ENCODE measurements around the gene RHOD. TPM values are rescaled to one million over a fixed set of nuclear protein-coding genes. Genes with fewer than 3 reads are reported as not detected.

Gene RHOD
- total and polyA plus RNA-seq, 9 of the 15 experiments (the other 6 are each of a cell fraction or from before 2014, with no cell fraction given), result not detected

DNA sequence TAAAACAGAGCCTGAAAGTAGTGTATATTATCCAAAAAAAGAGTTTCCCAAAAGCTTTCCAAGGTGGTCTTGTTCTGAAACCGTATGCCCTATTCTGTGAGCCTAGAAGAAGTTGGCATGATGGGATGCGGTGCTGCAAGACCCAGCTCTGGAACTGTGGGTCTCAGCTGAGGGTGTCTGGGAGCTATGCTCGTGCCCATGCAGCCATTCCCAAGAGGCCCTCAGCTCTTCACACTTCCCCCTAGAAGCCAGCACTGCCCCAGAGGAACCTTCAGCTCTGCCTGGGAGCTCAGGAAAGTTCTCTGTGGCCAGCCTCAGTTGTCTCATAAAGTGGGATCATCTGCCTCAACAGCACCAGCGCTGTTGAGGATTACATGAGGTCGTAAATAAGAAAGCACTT, 40.1 kb upstream of the RHOD start (continued):
- TF ChIP-seq, protein P1, sequence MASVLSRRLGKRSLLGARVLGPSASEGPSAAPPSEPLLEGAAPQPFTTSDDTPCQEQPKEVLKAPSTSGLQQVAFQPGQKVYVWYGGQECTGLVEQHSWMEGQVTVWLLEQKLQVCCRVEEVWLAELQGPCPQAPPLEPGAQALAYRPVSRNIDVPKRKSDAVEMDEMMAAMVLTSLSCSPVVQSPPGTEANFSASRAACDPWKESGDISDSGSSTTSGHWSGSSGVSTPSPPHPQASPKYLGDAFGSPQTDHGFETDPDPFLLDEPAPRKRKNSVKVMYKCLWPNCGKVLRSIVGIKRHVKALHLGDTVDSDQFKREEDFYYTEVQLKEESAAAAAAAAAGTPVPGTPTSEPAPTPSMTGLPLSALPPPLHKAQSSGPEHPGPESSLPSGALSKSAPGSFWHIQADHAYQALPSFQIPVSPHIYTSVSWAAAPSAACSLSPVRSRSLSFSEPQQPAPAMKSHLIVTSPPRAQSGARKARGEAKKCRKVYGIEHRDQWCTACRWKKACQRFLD (CRISPR knock-in tag; IDR thresholded peaks at IDR 0.05), result no peak
- TF ChIP-seq PURB (CRISPR knock-in tag; IDR thresholded peaks at IDR 0.05; ENCODE audit: low read depth) (no peak), GTF2E2 (tag; IDR thresholded peaks at IDR 0.05) (no peak), MIER1 (IDR thresholded peaks at IDR 0.05; ENCODE audit: low read depth) (no peak), CCAR2 (IDR thresholded peaks at IDR 0.05; ENCODE audit: low read depth, low read length) (no peak), ELF1 (tag; IDR thresholded peaks at IDR 0.05) (no peak)

DNA sequence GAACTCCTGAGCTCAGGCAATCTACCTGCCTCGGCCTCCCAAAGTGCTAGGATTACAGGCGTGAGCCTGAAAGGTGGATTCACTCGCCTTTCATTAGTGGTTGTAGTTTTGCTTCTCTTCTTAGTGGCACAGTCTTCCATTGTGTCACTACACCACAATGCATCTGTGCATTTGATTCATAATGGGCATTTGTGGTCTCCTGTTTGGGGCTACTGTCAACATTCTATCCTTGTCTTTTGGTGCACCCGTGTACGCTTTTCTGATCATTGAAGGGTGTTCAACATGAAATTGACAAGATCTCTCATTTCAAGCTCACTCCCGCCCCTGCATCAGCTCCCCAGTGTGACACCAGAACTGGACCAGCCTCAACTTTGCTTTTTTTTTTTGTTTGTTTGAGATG, 35.7 kb upstream of the RHOD start:
- DNase-seq (ENCODE audit: extremely low read depth in 1 of 4, low spot score in 3 of 4), result no peak
- peaks cover 4 to 8% of the 10 kb centered on the region in 2 experiments; a peak in 1 of 5 replicates for H3K27me3 ChIP-seq (ENCODE audit: control insufficient read depth in 2 of 2, insufficient read depth in 2 of 2, low read length in 2 of 2)
- CTCF ChIA-PET (ENCODE audit: low intra/inter-chr PET ratio), result no interaction called here

More for the DNA sequence above, 35.7 kb upstream of the RHOD start:
- intact Hi-C loops (cut with micrococcal nuclease), result no loop called here
- Histone ChIP-seq H3K4me1 (replicated peaks in 1 of 2; ENCODE audit: control insufficient read depth in 2 of 2, insufficient read depth in 2 of 2, low read length in 2 of 2) (peaks cover 0 to 18% of the 10 kb centered on the region in 2 experiments; a peak in 2 of 5 replicates), H3K9me3 (replicated peaks; ENCODE audit: control insufficient read depth, insufficient read depth, low read depth, low read length) (no peaks in the 10 kb centered on the region), H3K4me3 (no peak overlapping the region), H3K79me2 (ENCODE audit: control insufficient read depth, insufficient read depth, low read length) (no peaks in the 10 kb centered on the region), H4K20me1 (replicated peaks; ENCODE audit: control insufficient read depth, insufficient read depth, low read length) (no peaks in the 10 kb centered on the region), H3K27ac (ENCODE audit: extremely low read depth, low read depth, low read length) (no peak overlapping the region), H3K9me1 (ENCODE audit: control insufficient read depth, insufficient read depth, low read length) (no peaks in the 10 kb centered on the region), H3K36me3 (ENCODE audit: control insufficient read depth, insufficient read depth, low read length) (no peaks in the 10 kb centered on the region), H2AFZ (ENCODE audit: low read depth, low read length) (peak overlapping the region; percentile 31; the same call in 1 of the 2 replicates), H3K9ac (ENCODE audit: insufficient read depth in 1 of 2, low read depth in 2 of 2, low read length in 2 of 2) (no peak overlapping the region), H3K4me2 (ENCODE audit: insufficient read depth, low read length) (no peak overlapping the region)
- no peak for FAIRE-seq
- POLR2A ChIA-PET, result no interaction called here
- TF ChIP-seq HDAC3 (IDR thresholded peaks at IDR 0.05; ENCODE audit: borderline replicate concordance, partially characterized antibody) (no peak), CBX5 (IDR thresholded peaks at IDR 0.05; ENCODE audit: borderline replicate concordance, low read depth) (no peak), ZNF121 (CRISPR knock-in tag; conservative IDR thresholded peaks at IDR 0.05) (no peak), POLR3A (IDR thresholded peaks at IDR 0.05; ENCODE audit: borderline replicate concordance, extremely low read depth, insufficient read depth, insufficient read length) (no peak), ZFP1 (CRISPR knock-in tag; IDR thresholded peaks at IDR 0.05) (no peak), MTA2 (IDR thresholded peaks at IDR 0.05; ENCODE audit: low read depth) (no peak), BCL6 (CRISPR knock-in tag; IDR thresholded peaks at IDR 0.05) (no peak), PTBP1 (IDR thresholded peaks at IDR 0.05; ENCODE audit: low read depth, low read length) (no peak), CBX1 (IDR thresholded peaks at IDR 0.05; ENCODE audit: low read depth) (no peak), NFYB (IDR thresholded peaks at IDR 0.05; ENCODE audit: extremely low read depth, insufficient read length) (no peak)
- TF ChIP-seq, protein P2, sequence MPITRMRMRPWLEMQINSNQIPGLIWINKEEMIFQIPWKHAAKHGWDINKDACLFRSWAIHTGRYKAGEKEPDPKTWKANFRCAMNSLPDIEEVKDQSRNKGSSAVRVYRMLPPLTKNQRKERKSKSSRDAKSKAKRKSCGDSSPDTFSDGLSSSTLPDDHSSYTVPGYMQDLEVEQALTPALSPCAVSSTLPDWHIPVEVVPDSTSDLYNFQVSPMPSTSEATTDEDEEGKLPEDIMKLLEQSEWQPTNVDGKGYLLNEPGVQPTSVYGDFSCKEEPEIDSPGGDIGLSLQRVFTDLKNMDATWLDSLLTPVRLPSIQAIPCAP (CRISPR knock-in tag; IDR thresholded peaks at IDR 0.05; ENCODE audit: borderline replicate concordance), result no peak
- TF ChIP-seq, protein P3, sequence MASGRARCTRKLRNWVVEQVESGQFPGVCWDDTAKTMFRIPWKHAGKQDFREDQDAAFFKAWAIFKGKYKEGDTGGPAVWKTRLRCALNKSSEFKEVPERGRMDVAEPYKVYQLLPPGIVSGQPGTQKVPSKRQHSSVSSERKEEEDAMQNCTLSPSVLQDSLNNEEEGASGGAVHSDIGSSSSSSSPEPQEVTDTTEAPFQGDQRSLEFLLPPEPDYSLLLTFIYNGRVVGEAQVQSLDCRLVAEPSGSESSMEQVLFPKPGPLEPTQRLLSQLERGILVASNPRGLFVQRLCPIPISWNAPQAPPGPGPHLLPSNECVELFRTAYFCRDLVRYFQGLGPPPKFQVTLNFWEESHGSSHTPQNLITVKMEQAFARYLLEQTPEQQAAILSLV (tag; IDR thresholded peaks at IDR 0.05), result no peak
- no TSS peak for BruUV-seq (replicated peaks)
- WGBS (ENCODE audit: insufficient coverage, low coverage, missing lambda C conversion rate), result 43% methylated on average over 6 of the region's 6 CpGs
- ATAC-seq, result no peak
- in situ Hi-C loops (cut with MboI), result no loop called here

Measured in K562 (cell line).